Measurements from ENCODE around the gene DELE1. TPM values are rescaled to one million over a fixed set of nuclear protein-coding genes. Genes with fewer than 3 reads are reported as not detected.
"Not testable (repeated sequence)": the region's sequence is repeated elsewhere in the genome, so short reads cannot be mapped to it uniquely, and the experiment has no call there.

The DELE1 gene
- total RNA-seq, 1 donor from 2014 or later = 82.5 TPM

GRCh38 chr5:141883892-141884318 is 39.8 kb upstream of the DELE1 start:
- intact Hi-C loops (cut with micrococcal nuclease) = no loop called here

- intact Hi-C loops (cut with micrococcal nuclease) = loop anchor here (1.0 kb wide), 1 partner anchor 71 kb away; no protein-coding TSS in a partner anchor
Observed at GRCh38 chr5:141889282-141889871, 34.3 kb upstream of the DELE1 start.

GRCh38 chr5:141890429-141890828 is 33.2 kb upstream of the DELE1 start:
- intact Hi-C loops (cut with micrococcal nuclease) = not testable (repeated sequence)

- intact Hi-C loops (cut with micrococcal nuclease) = no loop called here
Observed at GRCh38 chr5:141897425-141897824, 26.2 kb upstream of the DELE1 start.

GRCh38 chr5:141898448-141899049 is 25.1 kb upstream of the DELE1 start:
- intact Hi-C loops (cut with micrococcal nuclease) = no loop called here

- intact Hi-C loops (cut with micrococcal nuclease) = no loop called here
Observed at GRCh38 chr5:141902015-141902814, 21.5 kb upstream of the DELE1 start.

GRCh38 chr5:141903261-141903660 is 20.4 kb upstream of the DELE1 start:
- intact Hi-C loops (cut with micrococcal nuclease) = no loop called here

- intact Hi-C loops (cut with micrococcal nuclease) = no loop called here
Observed at GRCh38 chr5:141904551-141904950, 19.1 kb upstream of the DELE1 start.

- intact Hi-C loops (cut with micrococcal nuclease) = no loop called here
Observed at GRCh38 chr5:141906517-141906916, 17.2 kb upstream of the DELE1 start.

GRCh38 chr5:141906972-141907371 is 16.7 kb upstream of the DELE1 start:
- intact Hi-C loops (cut with micrococcal nuclease) = no loop called here

GRCh38 chr5:141908796-141909195 is 14.9 kb upstream of the DELE1 start:
- intact Hi-C loops (cut with micrococcal nuclease) = no loop called here

- intact Hi-C loops (cut with micrococcal nuclease) = no loop called here
Observed at GRCh38 chr5:141909212-141909611, 14.5 kb upstream of the DELE1 start.

GRCh38 chr5:141910271-141910673 is 13.4 kb upstream of the DELE1 start:
- intact Hi-C loops (cut with micrococcal nuclease) = no loop called here

GRCh38 chr5:141913560-141914198 is 10.0 kb upstream of the DELE1 start:
- intact Hi-C loops (cut with micrococcal nuclease) = no loop called here

GRCh38 chr5:141914199-141914743 is 9.4 kb upstream of the DELE1 start:
- intact Hi-C loops (cut with micrococcal nuclease) = no loop called here

GRCh38 chr5:141914797-141915196 is 8.9 kb upstream of the DELE1 start:
- intact Hi-C loops (cut with micrococcal nuclease) = no loop called here

GRCh38 chr5:141915881-141916336 is 7.8 kb upstream of the DELE1 start:
- intact Hi-C loops (cut with micrococcal nuclease) = no loop called here

GRCh38 chr5:141916522-141916921 is 7.1 kb upstream of the DELE1 start:
- intact Hi-C loops (cut with micrococcal nuclease) = no loop called here

- intact Hi-C loops (cut with micrococcal nuclease) = no loop called here
Observed at GRCh38 chr5:141917760-141918159, 5.9 kb upstream of the DELE1 start.

- intact Hi-C loops (cut with micrococcal nuclease) = loop anchor here (5.0 kb wide), 1 partner anchor 267 kb away; the partner anchor contains the start of gene FCHSD1
Observed at GRCh38 chr5:141919218-141920119, 4.2 kb upstream of the DELE1 start.

All from T-helper 2 cell treated with Interferon-gamma antibody and Interleukin-4, amounts not matched to agents 100 ng/mL and 5 ng/mL, for 36 hours (primary cell).